HG03139 (cell line): ENCODE data around the gene WFIKKN1.
"Not testable (repeated sequence)": the region's sequence is repeated elsewhere in the genome, so short reads cannot be mapped to it uniquely, and the experiment has no call there.

Source experiments
- ATAC-seq: cut with Tn5 transposase; IDR thresholded peaks from one replicate; pipeline ENCODE4 v1.9.1; 2021; ENCODE audit not compliant: unreplicated experiment

Gene WFIKKN1

DNA sequence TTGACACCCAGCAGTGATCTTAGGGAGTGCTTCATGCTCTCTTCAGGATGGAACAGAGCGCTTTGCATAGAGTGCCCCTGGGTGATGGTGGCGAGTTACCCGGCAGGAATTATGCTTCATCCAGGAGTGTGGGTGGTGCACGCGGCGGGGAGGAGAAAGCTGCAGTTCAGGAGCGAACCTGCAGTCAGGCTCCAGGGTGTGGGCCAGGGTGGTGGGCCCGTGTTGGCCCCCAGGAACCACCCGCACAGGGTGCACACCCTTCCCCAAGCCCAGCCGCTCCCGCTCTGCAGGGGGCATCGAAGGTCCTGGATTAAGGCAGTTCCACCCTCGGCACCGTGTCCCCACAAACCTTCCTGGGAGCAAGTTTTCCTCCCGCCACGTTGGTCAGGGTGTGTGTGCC lies 37.0 kb upstream of the WFIKKN1 start:
- no peak for ATAC-seq

DNA sequence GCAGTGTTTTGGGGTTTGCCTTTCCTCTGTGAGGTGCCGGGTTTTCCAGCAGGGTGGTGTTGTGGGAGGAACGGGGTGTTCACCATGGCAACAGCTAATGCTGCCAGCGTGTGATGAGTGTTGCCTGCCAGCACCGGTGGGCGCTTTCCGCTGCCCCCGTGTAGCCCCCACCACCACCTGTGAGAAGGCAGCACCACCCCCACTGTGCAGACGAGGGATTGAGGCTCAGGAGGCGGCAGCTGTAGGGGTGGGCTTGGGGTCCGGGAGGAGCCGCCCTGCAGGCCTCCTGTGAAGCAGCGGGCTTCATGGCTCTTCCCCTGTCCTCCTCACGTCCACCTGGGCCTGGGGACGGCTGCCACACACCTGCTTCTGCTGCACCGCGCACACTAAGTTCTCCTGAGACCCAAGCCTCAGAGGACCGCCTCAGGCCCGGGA lies 35.7 kb upstream of the WFIKKN1 start:
- ATAC-seq, result no peak

DNA sequence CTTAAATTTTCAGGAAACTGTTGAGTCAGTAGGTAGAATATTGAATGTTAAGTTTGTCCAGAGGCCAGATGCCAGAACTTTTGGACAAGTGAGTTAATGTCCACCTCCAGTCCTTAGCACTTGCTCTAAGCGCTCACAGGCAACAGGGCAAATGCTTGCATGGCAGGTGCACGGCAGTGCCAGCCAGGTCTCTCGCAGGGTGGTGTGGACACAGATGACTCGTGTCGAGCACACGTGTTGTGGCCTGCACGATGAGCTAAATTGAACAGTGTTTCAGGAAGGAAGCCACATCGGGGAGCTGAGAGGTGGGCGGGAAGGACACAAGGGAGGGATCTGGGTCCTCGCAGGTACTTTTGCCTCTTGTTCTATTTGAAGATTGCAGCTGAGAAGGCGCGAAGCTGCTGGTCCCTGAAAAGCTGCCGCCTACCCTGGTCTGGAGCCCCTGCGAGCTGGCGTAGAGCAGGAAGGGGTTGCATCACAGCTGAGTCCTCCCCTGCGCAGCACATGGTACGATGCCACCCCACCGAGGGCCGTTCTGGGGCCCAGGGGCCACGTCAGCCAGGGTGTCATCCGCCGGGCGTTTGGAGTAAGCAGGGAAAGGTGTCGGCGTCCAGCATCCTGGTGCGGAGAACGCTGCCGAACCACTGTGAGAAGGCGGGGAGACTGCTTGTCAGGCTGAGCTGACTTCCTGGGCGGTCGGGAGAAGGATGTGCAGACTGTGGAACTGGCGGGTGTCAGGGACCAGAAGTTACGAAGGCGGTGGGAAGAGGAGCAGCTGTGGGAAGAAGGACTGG lies 34.6 kb upstream of the WFIKKN1 start:
- ATAC-seq, result no peak

DNA sequence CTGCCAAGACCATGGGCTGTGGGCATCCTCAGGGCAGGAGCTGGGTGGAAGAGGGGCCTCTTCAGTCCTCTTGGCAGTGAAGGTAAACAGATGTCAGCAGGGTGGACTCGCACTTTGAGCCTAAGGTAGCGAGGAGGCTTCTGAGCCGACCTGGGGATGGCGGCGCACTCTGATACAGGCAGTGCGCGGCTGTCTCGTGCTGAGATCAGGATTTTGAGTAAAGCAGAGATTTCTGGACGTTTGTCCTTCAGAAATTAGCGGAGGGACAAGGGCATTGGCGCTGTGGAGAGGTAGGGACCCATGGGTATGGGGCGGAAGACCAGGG lies 34.1 kb upstream of the WFIKKN1 start:
- ATAC-seq, result no peak

DNA sequence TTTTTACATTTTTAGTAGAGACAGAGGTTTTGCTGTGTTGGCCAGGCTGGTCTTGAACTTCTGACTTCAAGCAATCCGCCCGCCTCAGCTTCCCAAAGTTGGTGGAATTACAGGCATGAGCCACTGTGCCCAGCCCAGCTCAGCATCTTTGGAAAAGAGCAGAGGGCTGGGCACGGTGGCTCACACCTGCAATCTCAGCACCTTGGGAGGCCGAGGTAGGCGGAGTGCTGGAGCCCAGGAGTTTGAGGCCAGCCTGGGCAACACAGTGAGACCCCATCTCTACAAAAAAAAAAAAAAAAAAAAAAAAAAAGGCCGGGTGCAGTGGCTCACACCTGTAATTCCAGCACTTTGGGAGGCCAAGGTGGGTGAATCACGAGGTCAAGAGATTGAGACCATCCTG lies 33.1 kb upstream of the WFIKKN1 start:
- not testable (repeated sequence) for ATAC-seq

DNA sequence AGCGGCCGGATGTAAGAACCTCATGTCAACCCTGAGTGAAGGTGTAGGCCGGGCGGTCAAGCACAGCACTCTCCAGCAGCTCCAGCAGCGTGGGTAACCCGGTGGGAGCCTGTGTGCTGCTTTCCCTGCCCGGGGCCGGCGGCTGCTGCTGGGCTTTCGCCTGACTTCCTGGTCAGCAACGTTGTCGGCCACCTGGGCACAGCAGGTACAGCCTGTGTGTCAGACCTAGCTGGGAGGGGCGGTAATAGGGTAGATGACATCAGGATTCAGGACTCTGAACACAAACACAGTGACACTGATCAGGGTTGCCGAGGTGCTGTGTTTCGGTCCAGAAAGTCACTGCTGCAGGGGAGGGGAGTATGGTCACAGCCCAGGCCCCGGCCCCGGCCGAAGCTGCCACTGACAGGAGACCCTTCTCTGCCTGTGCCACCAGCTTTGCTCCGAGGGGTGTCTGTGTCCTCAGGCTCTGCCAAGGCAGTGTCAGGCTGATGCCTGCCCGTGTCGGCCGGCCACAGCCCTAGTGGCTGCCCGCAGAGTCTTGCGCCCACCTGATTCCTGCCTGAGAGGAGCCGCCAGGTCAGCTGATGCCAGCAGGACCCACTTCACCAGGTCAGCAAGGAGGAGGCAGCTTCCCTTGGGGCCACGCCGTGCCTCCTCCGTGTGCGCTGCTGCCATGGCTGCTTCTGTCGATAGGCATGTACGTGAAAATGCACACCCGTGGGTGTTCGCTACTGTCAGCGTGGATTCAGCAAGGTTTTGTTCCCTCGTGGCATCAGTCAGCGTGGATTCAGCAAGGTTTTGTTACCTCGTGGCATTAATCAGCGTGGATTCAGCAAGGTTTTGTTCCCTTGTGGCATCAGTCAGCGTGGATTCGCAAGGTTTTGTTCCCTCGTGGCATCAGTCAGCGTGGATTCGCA lies 31.7 kb upstream of the WFIKKN1 start:
- ATAC-seq, result no peak

DNA sequence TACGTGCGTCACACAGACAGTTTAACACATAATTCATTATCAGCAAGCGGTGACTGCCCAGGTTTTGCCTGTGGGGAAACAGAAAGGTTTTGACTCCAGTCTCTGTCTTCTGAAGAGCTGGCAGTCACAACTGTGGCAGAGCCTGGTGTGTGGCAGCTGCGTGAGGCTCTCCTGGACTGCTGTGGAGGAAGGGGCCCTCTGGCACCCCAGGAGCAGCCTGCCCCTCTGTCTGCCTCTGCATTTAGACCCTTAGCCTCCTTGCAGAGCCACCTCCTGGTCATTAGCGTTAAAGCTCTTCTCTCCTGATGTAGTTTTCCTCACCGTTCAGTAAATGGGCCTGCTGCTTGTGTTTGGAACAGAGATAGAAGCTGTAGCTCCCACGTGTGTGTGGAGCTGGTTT lies 30.0 kb upstream of the WFIKKN1 start:
- ATAC-seq, result no peak

DNA sequence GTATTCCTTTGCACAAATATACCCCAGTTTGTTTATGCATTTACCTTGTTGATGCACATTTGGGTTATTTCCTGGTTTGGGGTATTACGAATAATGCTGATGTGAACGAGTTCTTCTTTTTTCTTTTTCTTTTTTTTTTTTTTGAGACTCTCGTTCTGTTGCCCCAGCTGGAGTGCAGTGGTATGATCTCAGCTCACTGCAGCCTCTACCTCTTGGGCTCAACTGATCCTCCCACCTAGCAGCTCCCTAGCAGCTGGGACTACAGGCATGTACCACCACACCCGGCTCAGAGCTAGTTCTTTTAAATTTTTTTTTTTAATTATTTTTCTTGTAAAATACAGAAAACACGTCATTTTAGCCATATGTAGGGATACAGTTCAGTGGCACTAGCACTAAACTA lies 26.9 kb upstream of the WFIKKN1 start:
- ATAC-seq, result no peak

DNA sequence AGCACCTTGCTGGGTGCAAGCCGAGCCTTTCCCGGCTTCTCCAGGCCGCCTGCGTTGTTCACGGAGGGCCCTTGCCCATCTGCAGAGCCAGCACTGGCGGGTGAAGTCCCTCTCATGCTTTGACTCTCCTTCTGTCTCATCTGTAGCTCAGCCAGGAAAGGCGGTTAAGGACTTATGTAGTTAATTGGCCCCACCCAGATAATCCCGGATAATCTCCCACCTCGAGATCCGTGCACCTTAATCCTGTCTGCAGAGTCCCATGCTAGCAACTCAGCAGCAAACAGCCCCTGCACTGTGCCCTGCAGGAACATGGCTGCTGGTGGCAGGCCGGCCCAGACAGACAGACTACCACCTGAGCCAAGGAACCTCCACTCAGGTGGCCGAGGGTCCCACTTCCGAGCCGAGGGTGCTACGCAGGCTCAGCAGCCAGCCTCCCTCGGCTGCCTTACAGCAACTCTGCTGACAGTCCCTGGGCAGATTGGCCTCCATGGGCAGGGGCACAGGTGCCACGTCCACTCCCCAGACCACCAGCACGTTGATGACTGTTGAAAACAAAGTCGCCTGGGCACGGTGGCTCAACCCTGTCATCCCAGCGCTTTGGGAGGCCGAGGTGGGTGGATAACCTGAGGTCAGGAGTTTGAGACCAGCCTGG lies 24.0 kb upstream of the WFIKKN1 start:
- ATAC-seq, result no peak

DNA sequence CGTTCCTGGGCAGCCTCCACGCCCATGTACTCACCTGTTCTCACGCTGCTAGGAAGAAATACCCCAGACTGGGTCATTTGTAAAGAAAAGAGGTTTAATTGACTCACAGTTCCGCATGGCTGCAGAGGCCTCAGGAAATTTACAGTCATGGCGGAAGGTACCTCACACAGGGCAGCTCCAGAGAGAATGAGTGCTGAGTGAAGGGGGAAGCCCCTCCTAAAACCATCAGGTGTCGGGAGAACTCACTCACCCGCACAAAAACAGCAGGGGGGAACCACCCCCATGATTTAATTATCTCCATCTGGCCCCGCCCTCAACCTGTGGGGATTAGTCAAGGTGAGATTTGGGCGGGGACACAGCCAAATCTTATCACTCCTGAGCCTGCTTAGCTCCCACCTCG lies 22.8 kb upstream of the WFIKKN1 start:
- ATAC-seq, result no peak

DNA sequence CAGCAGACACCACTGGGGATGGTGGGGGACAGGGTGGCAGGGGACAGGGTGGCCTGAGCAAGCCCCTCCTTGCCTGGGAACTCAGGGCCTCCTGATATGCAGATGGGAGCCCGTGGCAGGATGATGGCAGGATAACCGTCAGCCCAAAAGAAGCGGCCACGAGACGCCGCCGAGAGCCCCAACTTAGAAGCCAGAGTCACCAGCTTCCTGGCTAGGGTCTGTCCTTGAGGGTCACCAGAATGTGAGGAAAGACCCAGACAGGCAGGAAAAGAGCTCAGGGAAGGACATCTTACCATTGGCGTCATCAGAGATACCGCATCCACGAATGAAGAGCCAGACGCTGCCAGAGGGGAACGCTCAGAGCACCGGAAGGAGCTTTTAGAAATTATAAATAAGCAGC lies 21.5 kb upstream of the WFIKKN1 start:
- ATAC-seq, result no peak

DNA sequence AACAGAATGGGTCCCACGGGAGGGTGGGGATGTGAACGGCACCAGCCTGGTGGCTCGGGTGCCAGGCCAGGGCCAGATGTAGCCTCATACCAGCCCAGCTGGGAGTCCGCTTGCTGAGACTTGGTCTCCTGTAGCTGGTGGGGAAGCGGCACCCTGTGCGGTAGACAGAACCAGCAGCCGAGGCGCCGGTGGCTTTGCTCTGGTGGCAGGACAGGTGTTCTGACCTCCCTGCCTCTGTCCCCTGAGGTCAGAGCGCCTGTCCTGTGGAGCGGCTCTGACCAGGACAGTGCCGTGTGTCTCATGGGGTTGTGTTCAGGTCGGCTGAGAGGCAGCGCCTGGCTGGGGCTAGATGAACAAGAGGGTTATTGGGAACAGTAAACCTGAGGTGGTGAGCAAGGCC lies 20.8 kb upstream of the WFIKKN1 start:
- ATAC-seq, result no peak

DNA sequence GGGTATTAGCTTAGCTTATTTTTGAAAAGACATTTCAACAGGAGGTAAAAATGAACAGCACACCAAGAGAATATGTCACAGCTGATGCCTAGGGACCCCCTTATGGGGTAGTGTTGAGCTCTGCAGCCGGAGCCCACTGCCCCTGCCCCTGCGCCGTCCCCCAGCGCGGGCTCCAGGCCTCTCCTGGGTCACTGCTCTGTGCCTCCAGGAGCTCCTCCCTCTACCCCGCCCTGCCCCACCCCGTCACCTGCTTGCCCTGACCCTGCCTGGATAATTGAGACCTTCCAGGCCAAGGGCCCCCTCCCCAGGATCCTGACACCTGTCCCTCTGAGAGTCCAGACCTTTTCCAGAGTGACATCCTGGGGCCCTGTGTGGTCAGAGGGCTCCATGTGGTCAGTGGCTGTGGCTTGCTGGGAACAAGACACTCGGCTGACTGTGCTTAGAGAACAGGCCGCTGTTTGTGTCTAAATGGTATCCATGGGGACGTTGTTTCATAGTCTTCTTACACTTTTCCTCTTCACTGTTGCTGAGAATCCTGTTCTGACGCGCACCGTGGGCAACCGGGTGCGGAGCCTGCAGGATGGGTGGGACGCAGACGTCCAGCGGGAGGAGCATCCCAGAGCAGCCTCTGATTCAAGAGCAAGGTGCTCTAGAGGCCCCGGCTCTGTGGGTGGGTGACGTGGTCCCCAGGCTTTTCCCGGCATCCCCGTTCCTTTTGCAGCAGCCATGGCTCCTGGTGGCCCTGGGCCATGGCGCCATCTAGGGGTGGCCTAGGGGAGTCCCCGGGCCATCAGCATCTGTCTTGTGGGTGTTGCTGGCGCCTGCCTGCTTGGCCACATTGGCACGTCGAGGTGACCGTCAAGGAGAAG lies 20.0 kb upstream of the WFIKKN1 start:
- ATAC-seq, result no peak

DNA sequence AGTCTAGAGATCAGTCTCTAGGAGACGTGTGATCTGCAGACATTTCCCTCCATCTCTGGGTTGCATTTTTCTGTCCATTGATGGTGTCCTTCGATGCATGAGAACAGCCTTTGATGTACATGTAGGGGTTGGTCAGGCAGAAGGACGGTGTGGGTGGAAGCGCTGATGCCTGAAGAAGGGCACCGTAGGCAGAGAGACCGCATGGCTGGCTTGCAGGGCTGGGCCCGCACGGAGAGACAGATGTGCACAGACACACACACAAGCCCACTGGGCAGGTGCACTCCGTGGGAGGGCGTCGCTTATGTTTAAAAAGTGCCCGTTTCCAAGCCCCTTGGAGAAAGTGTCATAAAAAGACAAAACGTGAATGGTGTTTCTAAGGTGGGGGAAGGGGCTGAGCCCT lies 15.7 kb upstream of the WFIKKN1 start:
- ATAC-seq, result no peak

DNA sequence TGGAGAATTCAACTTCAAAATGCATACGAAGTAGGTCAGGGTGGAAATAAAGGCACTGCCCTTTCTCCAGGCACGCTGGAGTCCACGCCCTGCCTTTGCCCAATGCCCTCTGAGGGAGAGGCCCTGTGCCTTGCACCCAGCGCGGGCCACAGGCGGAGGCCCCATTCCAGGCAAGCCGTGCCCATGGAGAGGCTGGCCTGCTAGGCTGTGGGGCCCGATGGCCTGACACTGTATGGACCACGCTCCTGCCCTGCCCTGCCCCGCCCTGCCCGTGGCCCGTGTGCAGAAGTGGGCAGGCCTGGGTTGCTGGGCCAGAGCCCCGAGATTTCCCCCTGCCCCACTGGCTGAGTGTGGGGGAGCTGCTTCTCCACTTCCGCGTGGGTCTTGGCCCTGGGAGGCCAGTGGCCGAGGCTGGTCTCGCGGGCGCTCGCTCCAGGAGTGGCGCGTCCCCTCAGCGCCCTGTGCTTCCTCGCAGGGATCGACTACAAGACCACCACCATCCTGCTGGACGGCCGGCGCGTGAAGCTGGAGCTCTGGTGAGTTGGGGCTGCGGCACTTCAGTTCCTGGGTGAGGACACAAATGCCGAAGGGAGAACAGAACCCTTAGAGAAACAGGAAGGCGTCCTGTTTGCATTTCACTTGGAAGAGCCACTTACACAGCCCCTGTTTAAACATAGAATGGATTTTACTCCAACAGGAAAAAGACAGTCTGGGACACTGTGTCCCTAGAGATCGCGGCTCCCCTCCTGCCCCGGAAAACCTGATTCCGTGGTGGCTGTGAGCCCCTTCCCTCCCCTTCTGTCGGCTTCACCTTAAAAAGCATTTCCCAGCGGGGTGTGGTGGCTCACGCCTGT lies 13.8 kb upstream of the WFIKKN1 start:
- no peak for ATAC-seq

DNA sequence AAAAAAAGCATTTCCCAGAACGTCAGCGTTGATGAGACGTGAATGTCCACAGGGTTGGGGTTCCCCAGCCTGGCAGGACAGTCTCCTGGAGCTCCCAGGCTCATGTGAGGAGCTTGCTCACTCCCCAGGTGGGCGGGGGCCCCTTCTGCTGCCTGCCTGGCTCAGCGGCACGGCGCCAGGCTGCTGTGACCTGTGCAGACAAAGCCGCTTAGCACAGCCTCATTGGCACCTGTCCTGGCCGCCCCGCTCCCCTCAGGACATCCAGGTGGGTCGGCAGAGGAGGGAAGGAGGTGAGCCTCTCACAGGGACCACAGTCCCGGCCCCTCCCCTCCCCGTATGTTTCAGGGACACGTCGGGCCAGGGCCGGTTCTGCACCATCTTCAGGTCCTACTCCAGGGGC lies 12.9 kb upstream of the WFIKKN1 start:
- no peak for ATAC-seq

DNA sequence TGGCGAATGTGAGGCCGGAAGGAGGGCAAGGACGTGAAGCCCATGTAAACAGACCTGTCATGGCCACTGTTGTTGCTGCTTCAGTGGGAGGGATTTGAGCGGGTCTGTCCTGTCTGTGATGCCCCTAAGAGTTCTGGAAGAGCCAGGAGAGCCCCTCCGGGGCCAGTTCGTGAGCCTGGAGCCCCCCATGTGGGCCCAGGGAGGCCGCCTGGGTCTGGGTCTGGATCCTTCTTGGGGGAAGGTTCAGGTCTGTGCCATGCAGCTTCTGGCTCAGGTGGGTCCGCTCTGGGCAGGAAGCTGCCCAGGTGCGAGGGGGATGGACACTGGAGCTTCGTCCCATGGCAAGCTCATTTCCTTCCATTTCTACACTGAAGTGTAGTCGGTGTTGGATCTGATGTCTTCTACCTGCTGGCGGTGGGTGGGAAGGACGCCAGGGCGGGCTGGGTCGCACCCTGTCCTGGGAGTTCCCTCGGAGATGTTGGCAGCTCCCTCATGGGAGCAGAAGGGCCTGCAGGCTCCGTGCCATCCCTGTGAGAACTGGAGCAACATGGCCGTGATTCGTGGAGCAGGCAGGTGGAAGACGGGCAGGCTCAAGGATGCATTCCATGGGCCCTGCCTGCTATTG lies 11.2 kb upstream of the WFIKKN1 start:
- ATAC-seq, result no peak

DNA sequence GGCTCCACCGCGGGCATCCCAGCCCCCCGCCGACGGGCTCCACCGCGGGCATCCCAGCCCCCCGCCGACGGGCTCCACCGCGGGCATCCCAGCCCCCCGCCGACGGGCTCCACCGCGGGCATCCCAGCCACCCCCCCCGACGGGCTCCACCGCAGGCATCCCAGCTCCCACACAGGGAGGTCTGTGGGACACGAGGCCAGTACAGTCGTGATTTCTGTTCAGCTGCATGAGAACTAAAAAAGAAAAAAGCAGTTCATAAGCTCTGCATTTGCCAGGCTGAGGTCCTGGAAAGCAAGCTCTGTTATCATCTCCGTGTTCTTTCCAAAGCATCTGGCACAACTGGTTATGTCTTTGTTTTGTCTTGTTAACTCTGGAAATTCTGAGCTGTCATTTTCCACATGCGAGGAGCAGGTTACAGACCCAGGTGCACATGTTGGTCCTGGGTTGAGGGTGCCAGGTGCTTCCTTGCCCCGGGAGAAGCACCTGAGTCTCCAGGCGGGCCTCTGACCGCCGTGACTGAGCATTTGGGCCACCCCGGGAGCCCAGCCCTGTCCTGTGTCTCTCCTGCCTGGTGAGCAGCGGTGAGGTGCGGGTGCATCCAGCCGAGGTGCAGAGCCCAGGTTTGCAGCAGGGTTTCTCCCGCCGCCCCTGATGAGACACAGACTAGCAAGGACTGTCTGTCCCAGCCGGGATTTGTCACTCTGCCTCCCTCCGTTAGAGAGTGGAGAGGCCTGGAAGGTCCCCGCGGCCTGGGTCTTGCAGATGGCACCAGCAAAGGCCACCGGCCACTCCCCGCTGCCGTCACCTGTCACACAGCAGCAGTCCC lies 9.9 kb upstream of the WFIKKN1 start:
- no peak for ATAC-seq
